ENCODE results near the gene ZEB1.

Gene ZEB1

DNA sequence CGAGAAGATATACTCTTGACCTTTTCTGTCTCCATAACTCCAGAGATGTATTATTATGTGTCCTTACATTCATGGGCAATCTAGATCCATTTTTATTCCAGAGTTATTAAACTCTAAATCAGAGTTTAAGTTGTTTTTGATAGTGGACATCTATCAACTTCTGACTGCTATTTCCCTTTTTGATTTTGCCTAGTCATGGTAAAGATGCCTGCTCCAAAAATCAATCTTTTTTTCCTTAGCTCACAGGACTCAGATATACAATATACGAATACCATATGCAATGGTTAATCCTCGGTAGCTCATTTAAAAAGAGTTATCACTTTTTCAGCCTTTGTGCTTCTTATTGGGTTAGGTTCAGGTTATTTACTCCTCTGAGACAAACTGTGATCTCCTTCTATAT is 15.8 kb upstream of the ZEB1 start (continued):
- TF ChIP-seq, protein P1, sequence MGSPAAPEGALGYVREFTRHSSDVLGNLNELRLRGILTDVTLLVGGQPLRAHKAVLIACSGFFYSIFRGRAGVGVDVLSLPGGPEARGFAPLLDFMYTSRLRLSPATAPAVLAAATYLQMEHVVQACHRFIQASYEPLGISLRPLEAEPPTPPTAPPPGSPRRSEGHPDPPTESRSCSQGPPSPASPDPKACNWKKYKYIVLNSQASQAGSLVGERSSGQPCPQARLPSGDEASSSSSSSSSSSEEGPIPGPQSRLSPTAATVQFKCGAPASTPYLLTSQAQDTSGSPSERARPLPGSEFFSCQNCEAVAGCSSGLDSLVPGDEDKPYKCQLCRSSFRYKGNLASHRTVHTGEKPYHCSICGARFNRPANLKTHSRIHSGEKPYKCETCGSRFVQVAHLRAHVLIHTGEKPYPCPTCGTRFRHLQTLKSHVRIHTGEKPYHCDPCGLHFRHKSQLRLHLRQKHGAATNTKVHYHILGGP (tag by site-specific recombination; IDR thresholded peaks at IDR 0.05), result no peak
- TF ChIP-seq, protein P2, sequence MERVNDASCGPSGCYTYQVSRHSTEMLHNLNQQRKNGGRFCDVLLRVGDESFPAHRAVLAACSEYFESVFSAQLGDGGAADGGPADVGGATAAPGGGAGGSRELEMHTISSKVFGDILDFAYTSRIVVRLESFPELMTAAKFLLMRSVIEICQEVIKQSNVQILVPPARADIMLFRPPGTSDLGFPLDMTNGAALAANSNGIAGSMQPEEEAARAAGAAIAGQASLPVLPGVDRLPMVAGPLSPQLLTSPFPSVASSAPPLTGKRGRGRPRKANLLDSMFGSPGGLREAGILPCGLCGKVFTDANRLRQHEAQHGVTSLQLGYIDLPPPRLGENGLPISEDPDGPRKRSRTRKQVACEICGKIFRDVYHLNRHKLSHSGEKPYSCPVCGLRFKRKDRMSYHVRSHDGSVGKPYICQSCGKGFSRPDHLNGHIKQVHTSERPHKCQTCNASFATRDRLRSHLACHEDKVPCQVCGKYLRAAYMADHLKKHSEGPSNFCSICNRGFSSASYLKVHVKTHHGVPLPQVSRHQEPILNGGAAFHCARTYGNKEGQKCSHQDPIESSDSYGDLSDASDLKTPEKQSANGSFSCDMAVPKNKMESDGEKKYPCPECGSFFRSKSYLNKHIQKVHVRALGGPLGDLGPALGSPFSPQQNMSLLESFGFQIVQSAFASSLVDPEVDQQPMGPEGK (tag by site-specific recombination; IDR thresholded peaks at IDR 0.05), result no peak
- no peak for TF ChIP-seq TRIM28 (IDR thresholded peaks at IDR 0.05; ENCODE audit: borderline replicate concordance, low read length)
- no peak for TF ChIP-seq ZNF501 (tag by site-specific recombination; IDR thresholded peaks at IDR 0.05)
- TF ChIP-seq ZNF555 (tag by site-specific recombination; conservative IDR thresholded peaks at IDR 0.05), result no peak
- no peak for TF ChIP-seq OSR2 (tag by site-specific recombination; IDR thresholded peaks at IDR 0.05)
- TF ChIP-seq PRDM1 (tag by site-specific recombination; IDR thresholded peaks at IDR 0.05), result no peak
- TF ChIP-seq, protein P3, sequence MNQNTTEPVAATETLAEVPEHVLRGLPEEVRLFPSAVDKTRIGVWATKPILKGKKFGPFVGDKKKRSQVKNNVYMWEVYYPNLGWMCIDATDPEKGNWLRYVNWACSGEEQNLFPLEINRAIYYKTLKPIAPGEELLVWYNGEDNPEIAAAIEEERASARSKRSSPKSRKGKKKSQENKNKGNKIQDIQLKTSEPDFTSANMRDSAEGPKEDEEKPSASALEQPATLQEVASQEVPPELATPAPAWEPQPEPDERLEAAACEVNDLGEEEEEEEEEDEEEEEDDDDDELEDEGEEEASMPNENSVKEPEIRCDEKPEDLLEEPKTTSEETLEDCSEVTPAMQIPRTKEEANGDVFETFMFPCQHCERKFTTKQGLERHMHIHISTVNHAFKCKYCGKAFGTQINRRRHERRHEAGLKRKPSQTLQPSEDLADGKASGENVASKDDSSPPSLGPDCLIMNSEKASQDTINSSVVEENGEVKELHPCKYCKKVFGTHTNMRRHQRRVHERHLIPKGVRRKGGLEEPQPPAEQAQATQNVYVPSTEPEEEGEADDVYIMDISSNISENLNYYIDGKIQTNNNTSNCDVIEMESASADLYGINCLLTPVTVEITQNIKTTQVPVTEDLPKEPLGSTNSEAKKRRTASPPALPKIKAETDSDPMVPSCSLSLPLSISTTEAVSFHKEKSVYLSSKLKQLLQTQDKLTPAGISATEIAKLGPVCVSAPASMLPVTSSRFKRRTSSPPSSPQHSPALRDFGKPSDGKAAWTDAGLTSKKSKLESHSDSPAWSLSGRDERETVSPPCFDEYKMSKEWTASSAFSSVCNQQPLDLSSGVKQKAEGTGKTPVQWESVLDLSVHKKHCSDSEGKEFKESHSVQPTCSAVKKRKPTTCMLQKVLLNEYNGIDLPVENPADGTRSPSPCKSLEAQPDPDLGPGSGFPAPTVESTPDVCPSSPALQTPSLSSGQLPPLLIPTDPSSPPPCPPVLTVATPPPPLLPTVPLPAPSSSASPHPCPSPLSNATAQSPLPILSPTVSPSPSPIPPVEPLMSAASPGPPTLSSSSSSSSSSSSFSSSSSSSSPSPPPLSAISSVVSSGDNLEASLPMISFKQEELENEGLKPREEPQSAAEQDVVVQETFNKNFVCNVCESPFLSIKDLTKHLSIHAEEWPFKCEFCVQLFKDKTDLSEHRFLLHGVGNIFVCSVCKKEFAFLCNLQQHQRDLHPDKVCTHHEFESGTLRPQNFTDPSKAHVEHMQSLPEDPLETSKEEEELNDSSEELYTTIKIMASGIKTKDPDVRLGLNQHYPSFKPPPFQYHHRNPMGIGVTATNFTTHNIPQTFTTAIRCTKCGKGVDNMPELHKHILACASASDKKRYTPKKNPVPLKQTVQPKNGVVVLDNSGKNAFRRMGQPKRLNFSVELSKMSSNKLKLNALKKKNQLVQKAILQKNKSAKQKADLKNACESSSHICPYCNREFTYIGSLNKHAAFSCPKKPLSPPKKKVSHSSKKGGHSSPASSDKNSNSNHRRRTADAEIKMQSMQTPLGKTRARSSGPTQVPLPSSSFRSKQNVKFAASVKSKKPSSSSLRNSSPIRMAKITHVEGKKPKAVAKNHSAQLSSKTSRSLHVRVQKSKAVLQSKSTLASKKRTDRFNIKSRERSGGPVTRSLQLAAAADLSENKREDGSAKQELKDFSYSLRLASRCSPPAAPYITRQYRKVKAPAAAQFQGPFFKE (tag by site-specific recombination; IDR thresholded peaks at IDR 0.05; ENCODE audit: borderline replicate concordance), result no peak
- no peak for TF ChIP-seq TCF7L2 (IDR thresholded peaks at IDR 0.05; ENCODE audit: borderline replicate concordance, low read depth, low read length)
- TF ChIP-seq, protein P4, sequence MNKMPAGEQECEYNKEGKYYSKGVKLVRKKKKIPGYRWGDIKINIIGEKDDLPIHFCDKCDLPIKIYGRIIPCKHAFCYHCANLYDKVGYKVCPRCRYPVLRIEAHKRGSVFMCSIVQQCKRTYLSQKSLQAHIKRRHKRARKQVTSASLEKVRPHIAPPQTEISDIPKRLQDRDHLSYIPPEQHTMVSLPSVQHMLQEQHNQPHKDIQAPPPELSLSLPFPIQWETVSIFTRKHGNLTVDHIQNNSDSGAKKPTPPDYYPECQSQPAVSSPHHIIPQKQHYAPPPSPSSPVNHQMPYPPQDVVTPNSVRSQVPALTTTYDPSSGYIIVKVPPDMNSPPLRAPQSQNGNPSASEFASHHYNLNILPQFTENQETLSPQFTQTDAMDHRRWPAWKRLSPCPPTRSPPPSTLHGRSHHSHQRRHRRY (tag by site-specific recombination; IDR thresholded peaks at IDR 0.05), result no peak
- TF ChIP-seq ZNF558 (tag by site-specific recombination; IDR thresholded peaks at IDR 0.05), result no peak
- TF ChIP-seq, protein P5, sequence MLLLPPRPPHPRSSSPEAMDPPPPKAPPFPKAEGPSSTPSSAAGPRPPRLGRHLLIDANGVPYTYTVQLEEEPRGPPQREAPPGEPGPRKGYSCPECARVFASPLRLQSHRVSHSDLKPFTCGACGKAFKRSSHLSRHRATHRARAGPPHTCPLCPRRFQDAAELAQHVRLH (tag by site-specific recombination; IDR thresholded peaks at IDR 0.05), result no peak

DNA sequence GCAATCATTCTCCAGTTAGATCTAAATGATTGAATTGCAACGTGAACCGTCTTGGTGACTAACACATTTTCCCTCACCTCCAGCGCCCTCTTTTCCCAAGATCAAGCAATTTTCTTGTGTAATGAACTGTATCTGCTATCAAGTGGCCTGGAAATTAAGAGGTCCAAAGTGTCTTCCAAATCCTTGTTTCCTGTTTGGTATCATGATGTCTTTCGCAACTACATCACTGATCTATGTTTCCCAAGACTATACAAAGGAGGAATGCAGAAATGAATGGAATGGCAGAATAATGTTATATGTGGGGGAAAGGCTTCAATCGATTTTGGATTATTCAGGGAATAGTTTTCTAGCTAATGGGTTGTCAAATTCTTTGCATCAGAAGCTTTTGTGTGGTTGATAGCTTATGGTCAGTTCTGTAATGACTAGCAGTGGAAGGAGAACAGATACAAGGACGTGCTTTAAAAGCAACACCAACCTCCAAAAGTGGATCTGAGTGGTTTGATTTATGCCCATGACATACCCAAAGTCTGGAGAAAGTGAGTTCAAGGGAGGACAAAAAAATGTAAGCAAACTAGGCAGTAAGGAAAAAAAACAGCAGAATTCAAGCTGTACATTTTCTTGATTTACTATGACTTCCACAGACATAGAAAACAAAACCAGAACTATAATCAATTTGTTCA is 14.6 kb upstream of the ZEB1 start:
- POLR2A ChIA-PET, result no interaction called here
- no peak overlapping the region for H3K4me3 ChIP-seq (ENCODE audit: low read depth, low read length)
- H3K4me1 ChIP-seq (ENCODE audit: control insufficient read depth, insufficient read depth, low read length), result no peaks in the 10 kb centered on the region; the same call in 1 of the 2 replicates
- H3K9me3 ChIP-seq (ENCODE audit: control insufficient read depth, insufficient read depth, low read depth, low read length), result no peaks in the 10 kb centered on the region
- CTCF ChIA-PET, result no interaction called here
- no peaks in the 10 kb centered on the region for H3K36me3 ChIP-seq (ENCODE audit: control insufficient read depth in 2 of 2, insufficient read depth in 1 of 2, low read length in 2 of 2)
- no peak overlapping the region for H3K27ac ChIP-seq (ENCODE audit: extremely low read depth, low read depth, low read length)
- TF ChIP-seq ZNF501 (tag by site-specific recombination; IDR thresholded peaks at IDR 0.05) (no peak), ZEB2 (tag by site-specific recombination; IDR thresholded peaks at IDR 0.05) (no peak), TSHZ1 (tag by site-specific recombination; IDR thresholded peaks at IDR 0.05; ENCODE audit: borderline replicate concordance) (no peak), ZNF354C (tag by site-specific recombination; IDR thresholded peaks at IDR 0.05; ENCODE audit: borderline replicate concordance, low read depth) (no peak), GLIS2 (tag by site-specific recombination; IDR thresholded peaks at IDR 0.05) (no peak), SCRT2 (tag by site-specific recombination; IDR thresholded peaks at IDR 0.05) (no peak), ZNF623 (tag by site-specific recombination; IDR thresholded peaks at IDR 0.05) (no peak), ZNF175 (tag by site-specific recombination; IDR thresholded peaks at IDR 0.05) (no peak)
- TF ChIP-seq, protein P6, sequence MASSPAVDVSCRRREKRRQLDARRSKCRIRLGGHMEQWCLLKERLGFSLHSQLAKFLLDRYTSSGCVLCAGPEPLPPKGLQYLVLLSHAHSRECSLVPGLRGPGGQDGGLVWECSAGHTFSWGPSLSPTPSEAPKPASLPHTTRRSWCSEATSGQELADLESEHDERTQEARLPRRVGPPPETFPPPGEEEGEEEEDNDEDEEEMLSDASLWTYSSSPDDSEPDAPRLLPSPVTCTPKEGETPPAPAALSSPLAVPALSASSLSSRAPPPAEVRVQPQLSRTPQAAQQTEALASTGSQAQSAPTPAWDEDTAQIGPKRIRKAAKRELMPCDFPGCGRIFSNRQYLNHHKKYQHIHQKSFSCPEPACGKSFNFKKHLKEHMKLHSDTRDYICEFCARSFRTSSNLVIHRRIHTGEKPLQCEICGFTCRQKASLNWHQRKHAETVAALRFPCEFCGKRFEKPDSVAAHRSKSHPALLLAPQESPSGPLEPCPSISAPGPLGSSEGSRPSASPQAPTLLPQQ (tag by site-specific recombination; IDR thresholded peaks at IDR 0.05), result no peak

Measured in HEK293 (cell line).